ENCODE results near the gene DLG2.

DLG2 gene

GRCh38 chr11:84580428-84580827 lies 1046.7 kb downstream of the DLG2 start:
- no peak for DNase-seq (ENCODE audit: low spot score)

GRCh38 chr11:84573868-84574267 lies 1053.3 kb downstream of the DLG2 start:
- in situ Hi-C loops (cut with MboI; ENCODE audit: low sequenced_read_pairs, unreplicated experiment) = loop anchor here (25.0 kb wide), 2 partner anchors 737 to 1013 kb away; no protein-coding TSS in a partner anchor
- no peak for TF ChIP-seq CTCF (IDR thresholded peaks at IDR 0.05; ENCODE audit: borderline replicate concordance, control extremely low read depth, extremely low read depth, insufficient read depth, missing control alignments)
- DNase-seq (ENCODE audit: low spot score) = no peak

More at GRCh38 chr11:84580428-84580827, 1046.7 kb downstream of the DLG2 start:
- TF ChIP-seq CTCF (IDR thresholded peaks at IDR 0.05; ENCODE audit: borderline replicate concordance, control extremely low read depth, extremely low read depth, insufficient read depth, missing control alignments) = no peak
- in situ Hi-C loops (cut with MboI; ENCODE audit: low sequenced_read_pairs, unreplicated experiment) = no loop called here

GRCh38 chr11:84566671-84567070 lies 1060.5 kb downstream of the DLG2 start:
- no peak for TF ChIP-seq CTCF (IDR thresholded peaks at IDR 0.05; ENCODE audit: borderline replicate concordance, control extremely low read depth, extremely low read depth, insufficient read depth, missing control alignments)
- no peak for DNase-seq (ENCODE audit: low spot score)
- in situ Hi-C loops (cut with MboI; ENCODE audit: low sequenced_read_pairs, unreplicated experiment) = loop anchor here (25.0 kb wide), 2 partner anchors 729 to 1021 kb away; no protein-coding TSS in a partner anchor

GRCh38 chr11:84564867-84565184 lies 1062.3 kb downstream of the DLG2 start:
- DNase-seq (ENCODE audit: low spot score) = no peak
- no peak for TF ChIP-seq CTCF (IDR thresholded peaks at IDR 0.05; ENCODE audit: borderline replicate concordance, control extremely low read depth, extremely low read depth, insufficient read depth, missing control alignments)
- in situ Hi-C loops (cut with MboI; ENCODE audit: low sequenced_read_pairs, unreplicated experiment) = loop anchor here (25.0 kb wide), 2 partner anchors 728 to 1022 kb away; no protein-coding TSS in a partner anchor

- DNase-seq (ENCODE audit: low spot score) = peak; percentile 16
- in situ Hi-C loops (cut with MboI; ENCODE audit: low sequenced_read_pairs, unreplicated experiment) = loop anchor here (25.0 kb wide), 2 partner anchors 727 to 1023 kb away; no protein-coding TSS in a partner anchor
- TF ChIP-seq CTCF (IDR thresholded peaks at IDR 0.05; ENCODE audit: borderline replicate concordance, control extremely low read depth, extremely low read depth, insufficient read depth, missing control alignments) = peak; percentile 80
These were observed 1062.8 kb downstream of the DLG2 start for GRCh38 chr11:84564180-84564866.

GRCh38 chr11:84563356-84563755 lies 1063.8 kb downstream of the DLG2 start:
- no peak for TF ChIP-seq CTCF (IDR thresholded peaks at IDR 0.05; ENCODE audit: borderline replicate concordance, control extremely low read depth, extremely low read depth, insufficient read depth, missing control alignments)
- in situ Hi-C loops (cut with MboI; ENCODE audit: low sequenced_read_pairs, unreplicated experiment) = loop anchor here (25.0 kb wide), 2 partner anchors 726 to 1024 kb away; no protein-coding TSS in a partner anchor
- no peak for DNase-seq (ENCODE audit: low spot score)
